NCI-H128 (cell line): ENCODE data around the gene SYNM.
"Not testable (repeated sequence)": the region's sequence is repeated elsewhere in the genome, so short reads cannot be mapped to it uniquely, and the experiment has no call there.

Source experiments
- DNase-seq: peaks from one replicate; lab custom pipeline; 2025; ENCODE audit not compliant: unreplicated experiment; lab: John Stamatoyannopoulos, UW

Gene SYNM, protein sequence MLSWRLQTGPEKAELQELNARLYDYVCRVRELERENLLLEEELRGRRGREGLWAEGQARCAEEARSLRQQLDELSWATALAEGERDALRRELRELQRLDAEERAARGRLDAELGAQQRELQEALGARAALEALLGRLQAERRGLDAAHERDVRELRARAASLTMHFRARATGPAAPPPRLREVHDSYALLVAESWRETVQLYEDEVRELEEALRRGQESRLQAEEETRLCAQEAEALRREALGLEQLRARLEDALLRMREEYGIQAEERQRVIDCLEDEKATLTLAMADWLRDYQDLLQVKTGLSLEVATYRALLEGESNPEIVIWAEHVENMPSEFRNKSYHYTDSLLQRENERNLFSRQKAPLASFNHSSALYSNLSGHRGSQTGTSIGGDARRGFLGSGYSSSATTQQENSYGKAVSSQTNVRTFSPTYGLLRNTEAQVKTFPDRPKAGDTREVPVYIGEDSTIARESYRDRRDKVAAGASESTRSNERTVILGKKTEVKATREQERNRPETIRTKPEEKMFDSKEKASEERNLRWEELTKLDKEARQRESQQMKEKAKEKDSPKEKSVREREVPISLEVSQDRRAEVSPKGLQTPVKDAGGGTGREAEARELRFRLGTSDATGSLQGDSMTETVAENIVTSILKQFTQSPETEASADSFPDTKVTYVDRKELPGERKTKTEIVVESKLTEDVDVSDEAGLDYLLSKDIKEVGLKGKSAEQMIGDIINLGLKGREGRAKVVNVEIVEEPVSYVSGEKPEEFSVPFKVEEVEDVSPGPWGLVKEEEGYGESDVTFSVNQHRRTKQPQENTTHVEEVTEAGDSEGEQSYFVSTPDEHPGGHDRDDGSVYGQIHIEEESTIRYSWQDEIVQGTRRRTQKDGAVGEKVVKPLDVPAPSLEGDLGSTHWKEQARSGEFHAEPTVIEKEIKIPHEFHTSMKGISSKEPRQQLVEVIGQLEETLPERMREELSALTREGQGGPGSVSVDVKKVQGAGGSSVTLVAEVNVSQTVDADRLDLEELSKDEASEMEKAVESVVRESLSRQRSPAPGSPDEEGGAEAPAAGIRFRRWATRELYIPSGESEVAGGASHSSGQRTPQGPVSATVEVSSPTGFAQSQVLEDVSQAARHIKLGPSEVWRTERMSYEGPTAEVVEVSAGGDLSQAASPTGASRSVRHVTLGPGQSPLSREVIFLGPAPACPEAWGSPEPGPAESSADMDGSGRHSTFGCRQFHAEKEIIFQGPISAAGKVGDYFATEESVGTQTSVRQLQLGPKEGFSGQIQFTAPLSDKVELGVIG (N-terminal part only)

DNA sequence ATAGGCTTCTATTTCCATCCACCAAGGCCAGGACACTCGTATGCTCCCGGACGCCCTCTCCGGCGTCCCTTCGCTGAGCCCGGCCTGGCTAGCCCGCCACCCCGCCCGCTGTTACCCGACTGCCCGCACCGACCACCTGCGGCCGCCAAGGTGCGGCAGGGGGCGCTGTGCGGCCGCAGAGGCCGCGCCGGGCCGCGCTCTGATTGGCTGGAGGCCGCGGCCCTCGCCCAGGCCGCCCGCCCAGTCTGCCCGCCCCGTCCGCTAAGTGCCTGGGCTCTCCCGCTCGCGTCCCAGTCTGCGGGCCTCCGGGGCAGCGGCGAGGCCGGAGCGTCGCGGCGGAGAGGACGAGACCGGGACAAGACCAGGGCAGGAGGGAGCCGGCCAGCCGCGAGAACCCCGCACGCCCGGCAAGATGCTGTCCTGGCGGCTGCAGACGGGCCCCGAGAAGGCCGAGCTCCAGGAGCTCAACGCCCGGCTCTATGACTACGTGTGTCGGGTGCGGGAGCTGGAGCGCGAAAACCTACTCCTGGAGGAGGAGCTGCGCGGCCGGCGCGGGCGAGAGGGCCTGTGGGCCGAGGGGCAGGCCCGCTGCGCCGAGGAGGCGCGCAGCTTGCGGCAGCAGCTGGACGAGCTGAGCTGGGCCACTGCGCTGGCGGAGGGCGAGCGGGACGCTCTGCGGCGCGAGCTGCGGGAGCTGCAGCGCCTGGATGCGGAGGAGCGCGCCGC is at the start of gene SYNM:
Gene SYNM, plus strand, starts transcription at position 293 of the 726 bp plus-strand sequence. Its CDS starts 120 bp downstream, at position 413.
- DNase-seq: no peak

DNA sequence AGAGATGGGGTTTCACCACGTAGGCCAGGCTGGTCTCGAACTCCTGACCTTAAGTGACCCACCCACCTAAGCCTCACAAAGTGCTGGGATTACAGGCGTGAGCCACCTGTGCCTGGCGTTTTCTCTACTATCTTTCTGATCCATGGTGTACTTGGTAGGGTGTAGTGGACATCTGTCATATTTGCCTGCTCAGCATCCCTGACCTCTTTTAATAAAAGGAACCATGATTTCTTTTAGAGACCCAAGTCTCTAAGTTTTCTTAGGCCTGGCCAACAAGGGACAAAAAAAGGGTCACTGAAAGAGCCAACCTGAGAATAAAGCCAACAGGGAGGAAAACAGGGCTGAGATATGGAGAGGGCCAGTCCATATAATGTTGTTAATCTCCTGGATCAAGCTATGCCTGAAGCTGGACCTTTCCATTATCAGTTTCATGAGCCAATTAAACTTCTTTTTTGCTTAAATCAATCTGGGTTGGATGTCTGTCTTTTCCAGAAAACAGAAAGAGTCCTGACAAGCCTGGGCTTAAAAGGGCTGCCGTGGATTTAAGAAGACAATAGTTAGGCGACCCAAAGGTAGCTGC is 49.2 kb upstream of the SYNM start:
- DNase-seq: no peak

DNA sequence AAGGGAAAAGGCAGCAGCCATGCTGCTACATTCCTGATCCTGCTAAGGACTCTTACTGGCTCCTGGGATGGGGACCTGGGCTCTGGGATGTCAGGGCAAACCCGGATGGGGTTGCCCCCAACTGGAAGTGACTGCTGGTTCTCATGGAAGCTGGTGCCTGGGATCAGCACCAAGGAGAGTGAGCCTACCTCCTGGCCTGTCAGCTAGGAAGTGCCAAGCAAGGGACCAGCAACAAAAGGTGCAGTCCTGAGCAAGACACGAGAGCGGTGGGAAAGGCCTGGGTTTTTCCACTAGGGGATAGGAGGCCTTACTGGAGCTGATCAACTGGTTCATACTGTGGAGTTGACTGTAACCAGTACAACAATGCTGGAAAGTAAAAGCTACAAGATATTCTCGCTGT is 47.9 kb upstream of the SYNM start:
- DNase-seq: no peak

DNA sequence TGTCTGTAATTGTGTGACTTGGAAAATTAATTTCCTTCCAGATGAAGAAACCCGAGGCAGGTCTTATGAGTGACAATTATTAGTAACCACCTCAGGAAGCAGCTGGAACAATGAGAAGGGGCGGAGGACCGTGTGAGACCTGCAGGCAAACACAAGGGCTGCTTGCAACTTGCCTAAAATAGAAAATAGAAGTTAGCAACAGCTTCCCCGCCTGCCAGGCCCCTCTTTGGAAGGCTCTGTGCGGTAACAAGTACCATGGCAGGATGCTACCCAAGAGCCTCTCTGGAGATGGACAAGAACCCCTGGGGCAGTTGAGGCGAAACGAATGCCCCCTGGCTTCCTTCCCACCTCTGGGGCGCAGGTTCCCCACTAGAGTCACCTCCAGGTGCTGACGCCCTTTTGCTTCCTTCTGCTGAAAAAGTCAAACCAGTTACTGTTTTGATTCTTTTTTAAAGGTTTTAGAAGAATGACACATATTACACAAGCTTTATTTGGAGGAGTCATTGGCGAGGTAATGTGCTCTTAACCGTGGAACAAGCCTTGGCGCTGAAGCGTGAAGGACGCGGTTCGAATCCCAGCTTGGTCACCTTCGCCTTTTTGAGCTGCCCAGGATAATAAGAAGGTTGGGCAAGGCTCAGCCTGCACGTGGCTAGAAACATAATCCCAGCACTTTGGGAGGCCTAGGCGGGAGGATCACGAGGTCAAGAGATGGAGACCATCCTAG is 47.0 kb upstream of the SYNM start:
- DNase-seq: no peak

DNA sequence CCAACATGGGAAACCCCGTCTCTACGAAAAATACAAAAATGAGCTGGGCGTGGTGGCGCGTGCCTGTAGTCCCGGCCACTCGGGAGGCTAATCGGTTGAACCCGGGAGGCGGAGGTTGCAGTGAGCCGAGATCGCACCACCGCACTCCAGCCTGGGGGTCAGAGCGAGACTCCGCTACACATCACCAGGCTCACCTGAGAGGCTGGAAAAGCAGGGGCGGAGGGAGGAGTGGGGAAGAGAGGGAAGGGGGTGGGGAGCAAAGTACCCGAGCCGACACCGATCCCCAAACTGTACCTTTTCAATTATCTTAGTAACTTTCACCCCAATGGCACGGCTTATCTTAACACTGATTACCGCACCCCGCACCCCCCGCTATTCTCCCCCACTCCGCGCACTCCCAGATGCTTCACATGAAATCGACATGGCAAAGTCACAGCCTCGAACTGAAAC is 46.4 kb upstream of the SYNM start:
- no peak for DNase-seq

DNA sequence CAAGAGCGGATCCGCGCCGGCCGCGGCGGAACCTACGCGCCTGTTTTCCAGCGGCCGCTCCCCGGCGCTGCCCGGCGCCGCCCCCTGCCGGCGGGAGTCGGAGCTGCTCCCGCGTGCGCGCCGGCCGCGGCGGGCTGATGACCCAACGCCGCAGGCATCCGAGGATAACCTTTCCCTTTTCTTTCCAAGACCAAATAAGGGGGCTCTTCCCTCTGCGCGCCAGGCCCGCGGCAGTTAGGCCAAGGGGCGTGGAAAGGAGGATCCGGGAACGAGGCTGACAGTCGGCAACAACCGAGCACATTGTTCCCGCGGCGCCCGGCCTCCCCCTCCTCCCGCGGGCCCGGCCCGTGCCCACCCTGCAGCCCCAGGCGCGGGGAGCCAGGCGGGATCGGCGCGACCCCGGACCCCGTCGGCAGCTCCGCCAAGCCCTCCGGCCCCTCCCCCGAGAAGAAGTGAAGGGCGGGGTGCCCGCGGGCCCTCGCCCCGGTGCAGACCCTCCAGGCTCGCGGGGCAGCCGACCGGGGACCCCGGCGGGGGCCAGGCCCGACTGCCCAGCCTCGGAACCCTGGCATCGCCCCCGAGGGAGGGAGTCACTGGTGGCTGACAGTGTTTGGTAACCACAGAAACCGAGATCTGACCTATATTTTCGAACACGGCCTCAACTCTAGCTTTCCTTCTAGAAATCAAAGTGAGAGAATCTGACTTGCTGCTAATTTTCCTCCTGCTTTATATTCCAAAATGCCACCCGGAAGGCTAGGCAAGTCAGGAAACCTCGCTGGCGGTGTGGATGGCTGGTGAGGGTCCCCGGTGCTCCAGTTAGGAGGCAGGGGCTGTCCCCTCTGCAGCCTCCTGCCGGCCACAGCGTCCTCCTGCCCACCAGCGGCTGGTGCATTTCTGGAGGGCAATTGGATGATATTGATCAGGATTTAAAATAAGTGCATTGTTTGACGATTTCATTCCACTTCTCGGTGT is 45.6 kb upstream of the SYNM start:
- no peak for DNase-seq

DNA sequence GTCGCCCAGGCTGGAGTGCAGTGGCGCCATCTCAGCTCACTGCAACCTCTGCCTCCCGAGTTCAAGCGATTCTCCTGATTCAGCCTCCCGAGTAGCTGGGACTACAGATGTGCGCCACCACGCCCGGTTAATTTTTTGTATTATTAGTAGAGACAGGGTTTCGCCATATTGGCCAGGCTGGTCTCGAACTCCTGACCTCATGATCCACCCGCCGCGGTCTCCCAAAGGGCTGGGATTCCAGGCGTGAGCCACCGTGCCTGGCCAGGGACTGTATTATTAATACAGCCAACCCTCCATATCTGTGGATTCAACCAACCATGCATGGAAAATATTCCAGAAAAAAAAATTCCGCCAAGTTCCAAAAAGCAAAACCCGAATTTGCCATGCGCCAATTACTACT is 44.7 kb upstream of the SYNM start:
- DNase-seq: not testable (repeated sequence)

DNA sequence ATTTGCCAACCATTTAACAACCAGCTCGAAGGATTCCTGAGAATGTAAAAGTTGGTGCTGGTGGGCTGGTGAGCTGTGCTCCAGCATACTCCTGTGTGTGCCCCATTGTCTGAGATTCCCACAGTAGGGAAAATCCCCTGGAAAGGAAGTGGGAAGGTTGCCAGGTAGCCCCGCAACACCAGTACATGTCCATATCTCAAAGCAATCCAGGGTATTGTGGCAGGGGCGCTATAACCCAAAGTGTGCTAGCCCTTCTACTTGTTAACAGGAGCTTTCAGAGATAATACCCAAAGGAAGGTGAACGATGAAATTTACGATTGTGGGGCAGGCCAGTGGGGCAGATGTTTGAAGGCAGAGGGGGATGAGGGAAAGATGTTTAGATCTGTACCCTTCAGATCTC is 42.7 kb upstream of the SYNM start:
- DNase-seq: no peak

DNA sequence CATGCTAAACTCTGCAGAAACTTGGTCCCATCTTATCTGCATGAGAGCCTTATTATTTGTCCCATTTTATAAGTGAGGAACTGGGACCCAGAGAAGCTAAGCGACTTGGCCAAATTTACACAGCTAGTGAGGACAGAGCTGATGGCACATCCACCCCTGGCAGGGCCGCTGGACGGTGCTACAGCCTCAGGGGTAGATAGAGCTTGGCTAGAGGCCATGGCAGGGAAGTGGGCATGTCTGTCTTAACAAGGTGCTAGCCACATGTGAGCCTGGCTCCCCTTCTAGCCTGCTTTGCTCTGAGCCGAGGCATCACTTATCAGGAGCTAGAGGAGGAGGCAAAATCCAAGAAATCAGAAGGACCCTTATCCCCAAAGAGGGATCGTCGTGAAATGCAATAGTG is 36.7 kb upstream of the SYNM start:
- no peak for DNase-seq

DNA sequence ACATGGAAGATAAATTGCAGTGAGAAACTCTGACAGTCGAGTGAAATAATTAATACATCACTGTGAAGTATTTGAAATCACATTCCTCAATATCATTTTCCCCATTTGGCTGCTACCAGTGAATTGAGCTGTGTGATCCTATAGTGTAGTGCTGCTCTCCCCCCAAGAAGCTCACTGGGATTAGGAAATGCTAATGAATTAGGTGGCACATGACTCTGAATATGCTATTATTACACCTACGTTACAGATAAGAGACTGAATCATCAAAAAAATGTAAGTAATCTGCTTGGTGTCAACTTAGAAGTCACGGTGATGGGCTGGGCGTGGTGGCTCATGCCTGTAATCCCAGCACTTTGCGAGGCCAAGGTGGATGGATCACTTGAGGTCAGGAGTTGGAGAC is 34.7 kb upstream of the SYNM start:
- DNase-seq: no peak

DNA sequence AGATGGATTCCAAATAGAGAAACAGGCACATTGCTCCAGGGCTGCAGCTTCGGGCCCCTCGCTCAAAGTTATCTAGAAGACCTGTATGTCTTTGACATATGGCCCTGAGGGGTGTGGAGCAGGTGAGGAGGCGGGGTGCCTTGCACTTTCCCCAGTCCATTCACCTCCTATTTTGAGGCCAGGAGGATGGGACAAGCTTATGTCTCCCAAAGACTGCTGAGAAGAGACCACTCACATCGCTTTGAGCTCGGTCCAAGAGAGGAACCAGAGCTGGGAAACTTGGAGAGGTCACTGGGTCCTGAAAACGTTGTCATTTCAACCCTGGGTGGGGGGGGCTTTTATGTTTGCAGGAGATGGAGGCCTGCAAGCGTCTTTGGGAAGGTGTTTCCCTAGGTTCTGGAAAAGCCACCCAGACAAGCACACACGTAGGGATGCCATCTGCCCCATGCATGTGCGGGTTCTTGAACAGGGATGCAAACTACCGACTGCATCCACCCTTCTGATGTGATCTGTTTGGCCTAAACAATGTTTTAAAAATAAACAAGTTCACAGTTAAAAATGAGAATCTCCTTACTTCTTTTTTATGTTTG is 33.7 kb upstream of the SYNM start:
- no peak for DNase-seq

DNA sequence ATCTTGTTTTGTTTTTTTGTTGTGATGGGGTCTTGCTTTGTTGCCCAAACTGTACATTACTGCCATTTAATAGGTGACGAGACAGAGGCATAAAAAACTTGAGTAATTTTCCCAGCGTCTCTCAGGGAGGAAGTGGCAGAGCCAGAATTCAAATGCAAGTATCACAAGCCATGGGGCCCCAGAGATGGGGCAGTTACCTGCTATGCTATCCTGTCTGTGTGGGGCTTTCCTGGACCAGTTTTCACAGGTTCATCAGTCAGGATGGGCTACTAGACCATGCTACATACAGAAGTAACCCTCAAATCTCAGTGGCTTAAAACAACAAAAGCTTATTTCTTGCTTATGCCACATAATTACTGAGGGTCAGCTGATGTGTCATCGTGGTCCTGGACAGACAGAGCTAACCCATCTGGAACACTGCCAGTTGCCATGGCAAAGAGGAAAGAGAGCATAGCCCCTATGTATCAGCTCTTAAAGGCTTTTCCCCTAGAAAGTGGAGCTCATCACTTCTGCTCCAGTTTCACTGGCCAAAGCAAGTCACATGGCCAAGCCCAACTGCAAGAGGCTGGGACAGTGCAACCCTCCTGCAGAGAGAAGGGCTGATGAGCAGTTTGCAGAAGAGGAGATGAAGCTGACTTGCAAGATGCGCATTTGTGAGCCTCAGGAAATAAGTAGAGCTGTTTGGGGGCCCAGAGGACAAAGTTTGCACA is 31.7 kb upstream of the SYNM start:
- no peak for DNase-seq

DNA sequence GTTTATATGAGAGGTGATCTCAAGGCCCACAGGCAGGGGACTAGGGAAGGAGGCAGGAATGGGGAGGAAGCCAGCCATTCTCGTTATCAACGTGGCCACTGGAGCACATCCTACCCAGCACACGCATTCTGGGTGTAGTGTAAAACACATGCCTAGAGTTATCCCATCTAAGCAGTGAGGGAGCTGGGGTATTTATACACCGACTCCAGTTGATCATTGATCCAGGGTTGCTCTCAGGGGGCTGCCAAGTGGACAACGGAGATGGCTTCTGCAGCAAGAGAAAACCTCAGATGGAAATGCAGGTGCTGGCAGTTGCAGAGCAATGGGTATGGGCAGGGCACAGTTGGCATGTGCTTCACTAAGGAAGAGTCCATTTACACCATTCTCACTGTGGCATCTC is 30.4 kb upstream of the SYNM start:
- DNase-seq: no peak

DNA sequence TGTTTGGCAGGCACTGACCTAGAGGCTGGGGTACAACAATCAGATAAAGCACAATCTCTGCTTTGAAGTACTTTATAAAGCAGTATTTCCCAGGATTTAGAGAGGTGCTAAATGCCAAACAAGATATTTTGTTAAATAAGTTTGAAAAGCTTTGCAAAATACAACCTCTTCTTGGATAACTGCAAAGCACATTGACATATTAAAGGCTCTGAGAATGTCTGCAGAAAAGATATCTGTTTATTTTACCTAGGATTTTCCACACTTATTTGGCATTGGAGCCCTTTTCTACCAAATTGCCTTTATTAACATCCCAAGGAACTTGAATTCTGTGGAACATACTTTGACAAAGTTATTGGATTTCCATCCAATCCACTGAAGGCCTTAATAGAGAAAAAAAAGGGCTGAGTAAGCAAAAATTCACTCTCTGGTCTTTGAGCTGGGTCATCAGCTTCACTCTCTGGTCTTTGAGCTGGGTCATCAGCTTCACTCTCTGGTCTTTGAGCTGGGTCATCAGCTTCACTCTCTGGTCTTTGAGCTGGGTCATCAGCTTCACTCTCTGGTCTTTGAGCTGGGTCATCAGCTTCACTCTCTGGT is 29.7 kb upstream of the SYNM start:
- not testable (repeated sequence) for DNase-seq

DNA sequence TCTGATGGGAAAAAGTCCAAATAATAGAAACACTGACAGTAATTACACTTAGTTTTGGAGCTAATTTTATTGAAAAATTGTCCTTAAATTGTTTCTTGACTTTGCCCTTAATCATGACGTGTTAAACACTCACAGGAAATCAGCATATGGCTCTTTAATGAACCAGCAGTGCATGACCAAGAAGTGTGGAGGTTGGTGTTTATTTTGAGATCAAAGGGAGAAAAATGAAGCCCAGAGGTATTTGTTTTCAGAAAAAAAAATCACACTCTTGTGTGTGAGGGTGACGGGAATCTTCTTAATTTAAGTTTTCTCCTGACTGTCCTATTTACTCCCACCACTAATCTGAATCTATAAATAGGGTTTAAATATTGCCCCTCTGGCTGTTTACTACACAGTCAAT is 28.8 kb upstream of the SYNM start:
- DNase-seq: no peak

DNA sequence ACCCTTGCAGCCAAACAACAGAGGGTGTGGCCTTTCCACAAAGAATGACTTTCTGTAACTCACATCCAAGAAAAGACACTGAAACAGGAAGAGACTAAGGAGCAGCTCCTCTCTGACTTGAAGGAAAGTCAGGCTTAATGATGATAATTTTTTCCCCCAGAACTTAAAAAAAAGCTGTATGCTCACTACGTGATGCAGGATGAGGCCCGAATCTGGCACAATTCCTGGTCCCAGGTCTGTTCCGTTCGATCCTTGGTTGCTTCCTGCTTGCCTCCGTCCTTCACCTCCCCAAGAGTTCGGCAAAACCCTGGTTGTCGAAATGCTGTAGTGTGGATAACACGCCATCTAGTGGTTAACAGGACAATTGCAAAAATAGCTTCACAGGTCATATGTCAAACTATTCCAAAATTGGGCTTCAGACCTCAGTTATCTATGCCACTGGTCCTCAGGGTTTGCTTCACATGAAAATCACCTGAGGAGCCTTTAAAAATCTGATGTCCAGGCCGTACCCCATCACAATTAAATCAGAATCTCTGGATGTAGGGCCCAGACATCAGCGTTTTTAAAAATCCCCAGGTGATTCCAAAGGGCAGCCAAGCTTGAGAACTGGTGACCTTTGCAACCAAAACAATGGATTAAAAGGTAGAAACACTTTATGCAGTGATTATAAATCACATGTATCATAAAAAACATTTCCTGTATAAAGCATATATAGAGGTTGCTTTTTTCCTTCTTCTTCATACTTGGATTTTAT is 28.1 kb upstream of the SYNM start:
- DNase-seq: peak; percentile 38
